ENCODE results near the gene SFI1. TPM values are rescaled to one million over a fixed set of nuclear protein-coding genes. Genes with fewer than 3 reads are reported as not detected.
A peak's percentile ranks its signal among the peaks of the same experiment; 100 is the strongest.

Gene SFI1
- total RNA-seq, 6 donors from 2014 or later = 21.0 to 166 (median 51.7) TPM

GRCh38 chr22:31449506-31449905 is 46.8 kb upstream of the SFI1 start:
- Histone ChIP-seq H3K27me3 (no peaks in the 10 kb centered on the region), H3K9me3 (no peaks in the 10 kb centered on the region), H3K36me3 (peaks cover 14 to 78% (median 44%) of the 10 kb centered on the region in 4 donors), H3K4me1 (no peaks in the 10 kb centered on the region), H3K27ac (no peak overlapping the region), H3K4me3 (no peak overlapping the region)
- no peak for ATAC-seq (ENCODE audit: low FRiP score in 2 of 2)
- 66 to 88% methylated on average over 4 of the region's 4 CpGs for WGBS, 2 donors
- DNase-seq = no peak
- TF ChIP-seq EP300 (IDR thresholded peaks at IDR 0.05) (no peak), POLR2A (IDR thresholded peaks at IDR 0.05) (no peak), CTCF (IDR thresholded peaks at IDR 0.05) (no peak), POLR2AphosphoS5 (IDR thresholded peaks at IDR 0.05) (no peak)

- no peaks in the 10 kb centered on the region for H3K9me3 ChIP-seq
- H3K27ac ChIP-seq = no peak overlapping the region
- no peak overlapping the region for H3K4me3 ChIP-seq
- peak in 1 of 2 donors; percentile 38 for ATAC-seq (ENCODE audit: low FRiP score in 2 of 2)
- H3K27me3 ChIP-seq = no peaks in the 10 kb centered on the region
- WGBS, 2 donors = 73 to 78% methylated on average over 5 of the region's 5 CpGs
- TF ChIP-seq POLR2A (IDR thresholded peaks at IDR 0.05) (no peak), POLR2AphosphoS5 (IDR thresholded peaks at IDR 0.05) (no peak), EP300 (IDR thresholded peaks at IDR 0.05) (no peak), CTCF (IDR thresholded peaks at IDR 0.05) (peak in 3 of 6 experiments; percentile 25 to 28 (median 26))
- no peaks in the 10 kb centered on the region for H3K4me1 ChIP-seq
- no peak for DNase-seq
- peaks cover 22 to 75% (median 44%) of the 10 kb centered on the region in 4 donors for H3K36me3 ChIP-seq
Observed at GRCh38 chr22:31451709-31452571, 44.4 kb upstream of the SFI1 start.

GRCh38 chr22:31461699-31462098 is 34.6 kb upstream of the SFI1 start:
- Histone ChIP-seq H3K9me3 (no peaks in the 10 kb centered on the region), H3K27me3 (no peaks in the 10 kb centered on the region), H3K36me3 (peaks cover 10 to 82% (median 59%) of the 10 kb centered on the region in 4 donors), H3K27ac (no peak overlapping the region), H3K4me3 (no peak overlapping the region), H3K4me1 (no peaks in the 10 kb centered on the region)
- TF ChIP-seq POLR2AphosphoS5 (IDR thresholded peaks at IDR 0.05) (no peak), CTCF (IDR thresholded peaks at IDR 0.05) (no peak), POLR2A (IDR thresholded peaks at IDR 0.05) (no peak), EP300 (IDR thresholded peaks at IDR 0.05) (no peak)
- WGBS, 2 donors = 91 to 96% methylated on average over 3 of the region's 3 CpGs
- ATAC-seq (ENCODE audit: low FRiP score in 2 of 2) = no peak
- DNase-seq = no peak

GRCh38 chr22:31465307-31465706 is 31.0 kb upstream of the SFI1 start:
- H3K36me3 ChIP-seq = peaks cover 15 to 81% (median 58%) of the 10 kb centered on the region in 4 donors
- DNase-seq = no peak
- H3K4me1 ChIP-seq = no peaks in the 10 kb centered on the region
- H3K9me3 ChIP-seq = no peaks in the 10 kb centered on the region
- H3K4me3 ChIP-seq = no peak overlapping the region
- H3K27me3 ChIP-seq = no peaks in the 10 kb centered on the region
- TF ChIP-seq POLR2AphosphoS5 (IDR thresholded peaks at IDR 0.05) (no peak), EP300 (IDR thresholded peaks at IDR 0.05) (no peak), POLR2A (IDR thresholded peaks at IDR 0.05) (no peak), CTCF (IDR thresholded peaks at IDR 0.05) (no peak)
- no peak overlapping the region for H3K27ac ChIP-seq
- ATAC-seq (ENCODE audit: low FRiP score in 2 of 2) = no peak
- WGBS, 2 donors = 97% methylated on average over 2 of the region's 2 CpGs
